ENCODE data around the gene GOSR1.

GRCh38 chr17:30443721-30444120 lies 33.5 kb upstream of the GOSR1 start:
- TF ChIP-seq, protein P1, sequence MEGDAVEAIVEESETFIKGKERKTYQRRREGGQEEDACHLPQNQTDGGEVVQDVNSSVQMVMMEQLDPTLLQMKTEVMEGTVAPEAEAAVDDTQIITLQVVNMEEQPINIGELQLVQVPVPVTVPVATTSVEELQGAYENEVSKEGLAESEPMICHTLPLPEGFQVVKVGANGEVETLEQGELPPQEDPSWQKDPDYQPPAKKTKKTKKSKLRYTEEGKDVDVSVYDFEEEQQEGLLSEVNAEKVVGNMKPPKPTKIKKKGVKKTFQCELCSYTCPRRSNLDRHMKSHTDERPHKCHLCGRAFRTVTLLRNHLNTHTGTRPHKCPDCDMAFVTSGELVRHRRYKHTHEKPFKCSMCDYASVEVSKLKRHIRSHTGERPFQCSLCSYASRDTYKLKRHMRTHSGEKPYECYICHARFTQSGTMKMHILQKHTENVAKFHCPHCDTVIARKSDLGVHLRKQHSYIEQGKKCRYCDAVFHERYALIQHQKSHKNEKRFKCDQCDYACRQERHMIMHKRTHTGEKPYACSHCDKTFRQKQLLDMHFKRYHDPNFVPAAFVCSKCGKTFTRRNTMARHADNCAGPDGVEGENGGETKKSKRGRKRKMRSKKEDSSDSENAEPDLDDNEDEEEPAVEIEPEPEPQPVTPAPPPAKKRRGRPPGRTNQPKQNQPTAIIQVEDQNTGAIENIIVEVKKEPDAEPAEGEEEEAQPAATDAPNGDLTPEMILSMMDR (IDR thresholded peaks at IDR 0.05), result no peak
- no peak for TF ChIP-seq POLR2A (IDR thresholded peaks at IDR 0.05)
